PC-3 (cell line): ENCODE measurements around the gene USP25. TPM values are rescaled to one million over a fixed set of nuclear protein-coding genes. Genes with fewer than 3 reads are reported as not detected.

Experiments used
- ATAC-seq: fragments of 200-7000 bp; cut with Tn5 transposase; 2 replicates; pipeline ENCODE4 v1.9.1; 2020; ENCODE audit warnings: mild to moderate bottlenecking, moderate library complexity
- BruUV-seq: library from RNA; stranded (reverse); fragments of 400-500 nt; replicated peaks from 2 replicates; lab custom pipeline; 2021; lab: Mats Ljungman, UMichigan
- CTCF ChIA-PET: fragments of 300-600 bp; sonication (Branson Sonifier 250); formaldehyde crosslinking; loops from one replicate; lab custom pipeline; 2022; ENCODE audit warnings: antibody characterized with exemption; lab: Charles Lee
- POLR2A ChIA-PET: fragments of 300-600 bp; sonication (Branson Sonifier 250); formaldehyde crosslinking; loops from one replicate; lab custom pipeline; 2022; ENCODE audit warnings: antibody characterized with exemption; ENCODE audit not compliant: unreplicated experiment; lab: Charles Lee
- DNase-seq: peaks from one replicate; pipeline ENCODE4 v3.0.0-alpha.2; 2015
- H2AFZ ChIP-seq: fragments of 300-600 bp; sonication (generic); 2 replicates; pipeline ENCODE4 v1.6.0; 2016; ENCODE audit warnings: antibody characterized with exemption, low read length
- H3F3A ChIP-seq: fragments of 300-600 bp; sonication (generic); one replicate; pipeline ENCODE4 v1.6.0; 2017; ENCODE audit warnings: antibody characterized with exemption, low read length, control low read depth, mild to moderate bottlenecking; ENCODE audit not compliant: unreplicated experiment
- H3K27ac ChIP-seq: fragments of 300-600 bp; sonication (generic); 2 replicates; pipeline ENCODE4 v1.5.1; 2016; ENCODE audit warnings: mild to moderate bottlenecking, low read length
- H3K27me3 ChIP-seq: fragments of 300-600 bp; sonication (generic); 2 replicates; pipeline ENCODE4 v1.6.1; 2016; ENCODE audit warnings: low read length, mixed read lengths
- H3K36me3 ChIP-seq: fragments of 300-600 bp; sonication (generic); 2 replicates; pipeline ENCODE4 v1.6.1; 2016; ENCODE audit warnings: low read depth, mixed run types, low read length, mixed read lengths
- H3K4me1 ChIP-seq: fragments of 300-600 bp; sonication (generic); 2 replicates; pipeline ENCODE4 v1.5.1; 2016; ENCODE audit warnings: low read length; ENCODE audit not compliant: insufficient read depth
- H3K4me2 ChIP-seq: fragments of 300-600 bp; sonication (generic); 2 replicates; pipeline ENCODE4 v1.6.0; 2016; ENCODE audit warnings: low read length
- H3K4me3 ChIP-seq: fragments of 300-600 bp; sonication (generic); 2 replicates; pipeline ENCODE4 v1.5.1; 2016; ENCODE audit warnings: mild to moderate bottlenecking, low read length, mixed read lengths
- H3K79me2 ChIP-seq: fragments of 300-600 bp; sonication (generic); 2 replicates; pipeline ENCODE4 v1.6.1; 2017; ENCODE audit warnings: low read length, mixed read lengths
- H3K9ac ChIP-seq: fragments of 300-600 bp; sonication (generic); 2 replicates; pipeline ENCODE4 v1.6.0; 2016; ENCODE audit warnings: mild to moderate bottlenecking, low read length
- H3K9me2 ChIP-seq: fragments of 300-600 bp; sonication (generic); replicated peaks from 2 replicates; pipeline ENCODE4 v1.6.1; 2016; ENCODE audit warnings: mixed run types, low read length, mixed read lengths
- H3K9me3 ChIP-seq: fragments of 300-600 bp; sonication (generic); 2 replicates; pipeline ENCODE4 v1.6.1; 2016; ENCODE audit warnings: low read length, mixed read lengths
- H4K20me1 ChIP-seq: fragments of 300-600 bp; sonication (generic); 2 replicates; pipeline ENCODE4 v1.6.1; 2016; ENCODE audit warnings: low read length, mixed read lengths
- EZH2 ChIP-seq: fragments of 300-600 bp; sonication (generic); IDR thresholded peaks from one replicate; pipeline ENCODE4 v1.6.1; 2017; ENCODE audit warnings: antibody characterized with exemption, mild to moderate bottlenecking, low read length; ENCODE audit not compliant: unreplicated experiment
- EZH2phosphoT487 ChIP-seq: fragments of 300-600 bp; sonication (generic); IDR thresholded peaks from 2 replicates; pipeline ENCODE4 v1.6.1; 2018; ENCODE audit warnings: mild to moderate bottlenecking, antibody characterized with exemption, low read length, borderline replicate concordance
- intact Hi-C: fragments of 100-400 bp; cut with micrococcal nuclease; formaldehyde crosslinking; loops from 2 replicates; pipeline ENCODE4 v1.9.0; 2023
- total RNA-seq: library from RNA; depleted of rRNA; stranded (reverse); fragments of >200 nt; gene quantifications from 2 replicates; pipeline ENCODE4 v1.2.3, GENCODE V29; 2014
- TF ChIP-seq, protein P1 (sequence below): fragments of 300-600 bp; sonication (generic); conservative IDR thresholded peaks from 2 replicates; pipeline ENCODE4 v1.5.1; 2017; ENCODE audit warnings: antibody characterized with exemption, low read depth, mild to moderate bottlenecking, low read length

USP25 gene
- total RNA-seq, 1 experiment from 2014 or later, result 54.4 TPM

DNA sequence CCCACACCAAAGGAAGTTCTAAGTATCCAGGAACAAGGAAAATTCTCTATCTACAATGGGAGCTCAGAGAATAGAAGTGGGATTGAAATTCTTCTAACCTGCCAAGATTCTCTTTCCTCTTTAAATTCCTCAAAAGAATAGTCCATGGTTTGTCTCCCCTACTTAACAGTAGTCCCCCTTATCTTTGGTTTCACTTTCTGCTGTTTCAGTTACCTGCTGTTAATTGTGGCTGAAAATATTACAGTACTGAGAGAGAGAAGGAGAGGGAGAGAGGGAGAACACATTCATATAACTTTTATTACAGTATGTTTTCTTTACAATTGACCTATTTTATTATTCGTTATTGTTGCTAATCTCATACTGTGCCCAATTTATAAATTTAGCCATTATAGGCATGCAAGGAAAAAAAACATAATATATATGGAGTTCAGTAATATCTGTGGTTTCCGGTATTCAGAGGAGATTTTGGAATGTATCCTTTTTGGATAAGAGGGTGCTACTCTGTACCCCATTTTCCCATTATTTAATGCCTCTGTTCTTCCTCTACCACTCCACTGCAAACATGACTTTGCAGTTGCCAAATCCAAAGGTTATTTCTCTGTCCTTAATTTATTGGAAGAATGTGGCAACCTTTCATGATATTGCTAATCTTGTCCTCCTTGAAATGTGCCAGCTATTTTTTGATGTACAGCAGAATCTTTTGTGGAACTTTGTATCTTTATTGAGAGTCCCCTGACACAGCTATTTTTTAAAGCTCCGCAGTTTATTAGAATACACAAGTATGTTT, 68.0 kb downstream of the USP25 start:
- no peak for ATAC-seq
- Histone ChIP-seq H4K20me1 (no peaks in the 10 kb centered on the region), H3K9ac (no peak overlapping the region), H3K4me2 (no peak overlapping the region), H3K36me3 (peaks cover 3% of the 10 kb centered on the region; the same call in 1 of the 2 replicates), H3K9me2 (no peaks in the 10 kb centered on the region), H3K4me3 (no peak overlapping the region), H3K27me3 (no peaks in the 10 kb centered on the region), H3K79me2 (peaks cover 7% of the 10 kb centered on the region; the same call in 1 of the 2 replicates), H3F3A (no peaks in the 10 kb centered on the region), H3K9me3 (no peaks in the 10 kb centered on the region), H2AFZ (no peak overlapping the region), H3K4me1 (peaks cover 24% of the 10 kb centered on the region), H3K27ac (no peak overlapping the region)
- POLR2A ChIA-PET, result no interaction called here
- intact Hi-C loops, result no loop called here
- CTCF ChIA-PET, result no interaction called here
- no TSS peak for BruUV-seq
- DNase-seq, result no peak
- TF ChIP-seq EZH2phosphoT487 (no peak), EZH2 (no peak)
- TF ChIP-seq, protein P1, sequence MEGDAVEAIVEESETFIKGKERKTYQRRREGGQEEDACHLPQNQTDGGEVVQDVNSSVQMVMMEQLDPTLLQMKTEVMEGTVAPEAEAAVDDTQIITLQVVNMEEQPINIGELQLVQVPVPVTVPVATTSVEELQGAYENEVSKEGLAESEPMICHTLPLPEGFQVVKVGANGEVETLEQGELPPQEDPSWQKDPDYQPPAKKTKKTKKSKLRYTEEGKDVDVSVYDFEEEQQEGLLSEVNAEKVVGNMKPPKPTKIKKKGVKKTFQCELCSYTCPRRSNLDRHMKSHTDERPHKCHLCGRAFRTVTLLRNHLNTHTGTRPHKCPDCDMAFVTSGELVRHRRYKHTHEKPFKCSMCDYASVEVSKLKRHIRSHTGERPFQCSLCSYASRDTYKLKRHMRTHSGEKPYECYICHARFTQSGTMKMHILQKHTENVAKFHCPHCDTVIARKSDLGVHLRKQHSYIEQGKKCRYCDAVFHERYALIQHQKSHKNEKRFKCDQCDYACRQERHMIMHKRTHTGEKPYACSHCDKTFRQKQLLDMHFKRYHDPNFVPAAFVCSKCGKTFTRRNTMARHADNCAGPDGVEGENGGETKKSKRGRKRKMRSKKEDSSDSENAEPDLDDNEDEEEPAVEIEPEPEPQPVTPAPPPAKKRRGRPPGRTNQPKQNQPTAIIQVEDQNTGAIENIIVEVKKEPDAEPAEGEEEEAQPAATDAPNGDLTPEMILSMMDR, result no peak

DNA sequence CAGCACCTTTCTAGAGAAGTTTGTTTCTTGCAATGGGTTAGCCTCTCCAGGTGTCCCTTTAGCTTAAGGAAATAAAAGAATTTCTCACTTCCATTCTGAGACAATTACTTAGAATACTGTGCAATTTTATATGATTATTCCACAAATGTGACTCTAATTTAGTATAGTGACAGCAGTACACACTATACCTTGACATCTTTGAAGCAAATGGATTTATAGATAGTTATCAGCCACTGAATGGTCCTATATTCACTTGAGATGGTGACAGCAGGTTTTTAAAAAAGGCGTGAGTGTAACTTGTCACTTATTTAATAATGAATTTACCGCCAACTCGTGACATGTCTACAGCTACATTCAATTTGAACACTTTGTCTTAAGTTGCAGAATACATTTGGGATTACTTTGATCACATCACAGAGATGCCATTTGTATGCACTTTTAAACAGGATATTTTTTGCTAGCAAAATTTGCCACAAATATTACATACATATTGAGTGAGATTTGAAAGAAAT, 71.6 kb downstream of the USP25 start:
- POLR2A ChIA-PET, result interaction anchor here (0.7 kb wide), 1 partner anchor 94 kb away, joined by 3 read pairs; no protein-coding TSS in a partner anchor

More for the DNA sequence above, 71.6 kb downstream of the USP25 start:
- TF ChIP-seq, protein P1, result no peak
- TF ChIP-seq EZH2 (no peak), EZH2phosphoT487 (no peak)
- intact Hi-C loops, result no loop called here
- no peaks in the 10 kb centered on the region for H3K9me2 ChIP-seq
- no peaks in the 10 kb centered on the region for H3K27me3 ChIP-seq
- no peak overlapping the region for H3K4me2 ChIP-seq
- peaks cover 7% of the 10 kb centered on the region; the same call in 1 of the 2 replicates for H3K79me2 ChIP-seq
- H3K4me3 ChIP-seq, result no peak overlapping the region
- no peaks in the 10 kb centered on the region for H4K20me1 ChIP-seq
- H3K4me1 ChIP-seq, result peaks cover 18% of the 10 kb centered on the region
- peaks cover 7% of the 10 kb centered on the region; the same call in 1 of the 2 replicates for H3K36me3 ChIP-seq
- no peaks in the 10 kb centered on the region for H3F3A ChIP-seq
- DNase-seq (no peak), ATAC-seq (no peak)
- BruUV-seq, result no TSS peak
- no peaks in the 10 kb centered on the region for H3K9me3 ChIP-seq
- H2AFZ ChIP-seq, result no peak overlapping the region
- H3K27ac ChIP-seq, result no peak overlapping the region
- H3K9ac ChIP-seq, result no peak overlapping the region
- CTCF ChIA-PET, result no interaction called here
